Lung (tissue), 12 donors: ENCODE results near the gene RTKN2. TPM values are rescaled to one million over a fixed set of nuclear protein-coding genes. Genes with fewer than 3 reads are reported as not detected.

Experiments
- ATAC-seq: fragments of 200-7000 bp; cut with Tn5 transposase; one replicate; pipeline ENCODE4 v1.9.1; 2020; ENCODE audit warnings: moderate number of reproducible peaks; ENCODE audit not compliant: insufficient read depth, low FRiP score
- DNase-seq, 3 donors: peaks; one replicate each; pipeline ENCODE4 v3.0.0-alpha.2; 2013 to 2017
- H3K27ac ChIP-seq, 2 donors: one replicate each; pipeline ENCODE4 v1.5.1; 2013; ENCODE audit warnings: mild to moderate bottlenecking in 2 of 2, moderate library complexity in 2 of 2, control low read depth in 1 of 2, inconsistent platforms in 1 of 2, low read depth in 1 of 2, low read length in 1 of 2
- H3K27me3 ChIP-seq, 3 donors: one replicate each; pipeline ENCODE4 v1.5.1; 2013; ENCODE audit warnings: low read length in 2 of 3; ENCODE audit not compliant: control insufficient read depth in 3 of 3, insufficient read depth in 3 of 3
- H3K36me3 ChIP-seq, 4 donors: one replicate each; pipeline ENCODE4 v1.5.1; 2013; ENCODE audit warnings: low read length in 4 of 4, mild to moderate bottlenecking in 1 of 4, moderate library complexity in 1 of 4; ENCODE audit not compliant: control insufficient read depth in 4 of 4, insufficient read depth in 4 of 4
- H3K4me1 ChIP-seq, 5 donors: one replicate each; pipeline ENCODE4 v1.5.1; 2013; ENCODE audit warnings: low read length in 5 of 5, mild to moderate bottlenecking in 2 of 5, moderate library complexity in 1 of 5; ENCODE audit not compliant: control insufficient read depth in 5 of 5, insufficient read depth in 5 of 5
- H3K4me3 ChIP-seq: one replicate; pipeline ENCODE4 v1.5.1; 2013; ENCODE audit warnings: mild to moderate bottlenecking, control low read depth, moderate library complexity
- H3K9ac ChIP-seq, 2 donors: one replicate each; pipeline ENCODE4 v1.5.1; 2013; ENCODE audit warnings: low read length in 2 of 2, control low read depth in 1 of 2; ENCODE audit not compliant: insufficient read depth in 1 of 2
- H3K9me3 ChIP-seq, 4 donors: one replicate each; pipeline ENCODE4 v1.5.1; 2013; ENCODE audit warnings: low read length in 3 of 4, mild to moderate bottlenecking in 1 of 4, moderate library complexity in 1 of 4; ENCODE audit not compliant: control insufficient read depth in 4 of 4, insufficient read depth in 3 of 4
- CTCF ChIP-seq: IDR thresholded peaks from 2 replicates; pipeline ENCODE4 v1.5.1; 2012; ENCODE audit warnings: mild to moderate bottlenecking; ENCODE audit errors: control extremely low read depth, extremely low read depth
- WGBS, 2 donors: extraction: QIAGEN DNeasy Blood & Tissue Kit; methylation state at CpG; one replicate each; pipeline ENCODE4 v1.1.7; 2013; 5-methylcytosine and 5-hydroxymethylcytosine counted together
- polyA plus RNA-seq, 2 donors: library from polyadenylated mRNA; stranded (reverse); fragments of 200-250 nt; gene quantifications; one replicate each; pipeline ENCODE4 v1.2.1, GENCODE V29; 2013
- total RNA-seq, 2 donors: library from RNA; depleted of rRNA in 1 of 2; stranded (reverse); fragments of >200 nt in 1 of 2; gene quantifications; one replicate each; pipeline ENCODE4 v1.2.1, GENCODE V29; 2014 to 2021
- donor health status: control.
- donor health status: control.
- donor health status: Bipolar disorder and iron deficiency.
- donor health status: healthy.
- donor health status: DM: yes; HTN: yes; CAD: no.

RTKN2 gene
- total and polyA plus RNA-seq, 4 donors = 3.7 to 34.7 (median 16.8) TPM

GRCh38 chr10:62239994-62240393 lies 28.6 kb downstream of the RTKN2 start:
- no peak for ATAC-seq
- H3K9me3 ChIP-seq = no peaks in the 10 kb centered on the region
- peaks cover 0 to 26% (median 3%) of the 10 kb centered on the region in 5 donors for H3K4me1 ChIP-seq

DNA sequence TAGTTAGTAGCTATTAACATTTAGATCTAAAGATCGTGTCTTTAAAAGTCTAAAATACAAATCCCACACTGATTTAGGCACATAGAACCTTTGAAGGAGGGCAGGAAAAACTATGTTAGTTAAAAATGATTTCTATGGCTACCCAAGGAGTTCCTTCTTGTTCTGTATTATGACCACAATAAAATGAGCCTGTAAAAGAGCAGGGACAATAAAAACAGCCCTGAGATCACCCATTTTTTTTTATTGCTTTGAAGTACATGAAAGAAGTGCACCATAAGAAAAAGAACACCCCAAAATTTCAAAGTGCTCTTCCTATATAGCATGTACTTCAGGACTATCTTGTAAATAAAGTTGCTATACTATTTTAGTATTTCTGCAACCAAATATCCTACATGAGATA lies 29.8 kb downstream of the RTKN2 start:
- DNase-seq (no peak), ATAC-seq (no peak)
- Histone ChIP-seq H3K4me1 (peaks cover 0 to 16% (median 3%) of the 10 kb centered on the region in 5 donors), H3K27ac (no peak overlapping the region), H3K27me3 (no peaks in the 10 kb centered on the region), H3K9me3 (no peaks in the 10 kb centered on the region), H3K9ac (no peak overlapping the region), H3K4me3 (no peak overlapping the region), H3K36me3 (no peaks in the 10 kb centered on the region)
- no peak for TF ChIP-seq CTCF
- whole genome bisulfite sequencing, 2 donors = 91 to 93% methylated on average over 1 of the region's 1 CpG

More at GRCh38 chr10:62239994-62240393, 28.6 kb downstream of the RTKN2 start:
- H3K9ac ChIP-seq = no peak overlapping the region
- H3K27me3 ChIP-seq = no peaks in the 10 kb centered on the region
- no peak for DNase-seq
- 72 to 81% methylated on average over 5 of the region's 5 CpGs for WGBS, 2 donors
- no peak overlapping the region for H3K4me3 ChIP-seq
- no peak for TF ChIP-seq CTCF
- no peaks in the 10 kb centered on the region for H3K36me3 ChIP-seq
- H3K27ac ChIP-seq = no peak overlapping the region

GRCh38 chr10:62237966-62238365 lies 30.7 kb downstream of the RTKN2 start:
- DNase-seq (no peak), ATAC-seq (no peak)
- Histone ChIP-seq H3K27me3 (no peaks in the 10 kb centered on the region), H3K9ac (no peak overlapping the region), H3K27ac (no peak overlapping the region), H3K36me3 (no peaks in the 10 kb centered on the region), H3K4me1 (peaks cover 0 to 9% (median 0%) of the 10 kb centered on the region in 5 donors), H3K4me3 (no peak overlapping the region), H3K9me3 (no peaks in the 10 kb centered on the region)
- no peak for TF ChIP-seq CTCF

GRCh38 chr10:62237506-62237905 lies 31.1 kb downstream of the RTKN2 start:
- no peak overlapping the region for H3K4me3 ChIP-seq
- no peak overlapping the region for H3K27ac ChIP-seq
- no peak for DNase-seq
- no peak for ATAC-seq
- no peak for TF ChIP-seq CTCF
- 87 to 93% methylated on average over 2 of the region's 2 CpGs for WGBS, 2 donors
- peaks cover 0 to 9% (median 0%) of the 10 kb centered on the region in 5 donors for H3K4me1 ChIP-seq
- H3K36me3 ChIP-seq = no peaks in the 10 kb centered on the region
- no peaks in the 10 kb centered on the region for H3K27me3 ChIP-seq
- H3K9me3 ChIP-seq = no peaks in the 10 kb centered on the region
- no peak overlapping the region for H3K9ac ChIP-seq
